NCI-H2107 (cell line): Measurements from ENCODE around the gene KAZN.

Experiments
- DNase-seq: peaks from one replicate; lab custom pipeline; 2025; lab: John Stamatoyannopoulos, UW

Gene KAZN

GRCh38 chr1:15064217-15064929 is 465.9 kb downstream of the KAZN start:
- no peak for DNase-seq

DNA sequence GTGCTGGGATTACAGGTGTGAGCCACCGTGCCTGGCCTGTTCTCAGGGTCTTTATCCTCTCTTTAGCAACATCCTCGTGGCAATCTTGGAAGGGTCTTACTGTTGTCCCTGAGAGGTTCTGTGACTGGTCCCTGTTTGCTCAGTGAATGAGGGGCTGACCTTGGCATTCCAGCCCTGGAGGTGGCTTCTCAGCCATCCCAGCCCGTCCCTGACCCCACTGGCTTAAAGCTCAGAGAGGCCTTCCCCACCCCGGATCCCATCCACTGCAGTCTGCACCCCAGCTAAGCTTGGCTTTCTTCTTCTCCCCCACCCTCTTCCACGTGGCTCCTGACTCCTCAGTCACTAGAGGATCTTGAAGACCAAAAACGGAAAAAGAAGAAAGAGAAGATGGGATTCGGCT is 466.8 kb downstream of the KAZN start:
- DNase-seq = no peak

GRCh38 chr1:15065736-15066135 is 467.3 kb downstream of the KAZN start:
- no peak for DNase-seq

DNA sequence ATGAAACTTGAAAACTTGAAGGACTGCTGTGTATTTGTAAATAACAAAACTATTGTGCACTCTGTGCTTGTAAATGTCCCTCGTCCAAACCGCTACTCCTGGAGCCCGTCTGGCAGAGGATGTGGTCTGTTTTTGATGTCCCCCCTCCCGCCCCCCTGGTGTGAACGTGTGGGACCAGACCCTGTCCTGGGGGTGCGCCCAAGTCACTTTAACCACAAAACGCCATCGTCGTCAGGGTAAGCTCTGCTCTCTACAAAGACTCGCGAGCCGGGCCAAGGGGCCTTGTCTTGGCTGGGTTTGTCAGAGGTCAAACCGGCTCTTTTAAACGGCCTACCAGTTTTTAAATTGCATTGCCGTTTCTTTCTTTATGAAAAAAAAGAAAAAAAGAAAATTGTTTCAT is 467.7 kb downstream of the KAZN start:
- no peak for DNase-seq

DNA sequence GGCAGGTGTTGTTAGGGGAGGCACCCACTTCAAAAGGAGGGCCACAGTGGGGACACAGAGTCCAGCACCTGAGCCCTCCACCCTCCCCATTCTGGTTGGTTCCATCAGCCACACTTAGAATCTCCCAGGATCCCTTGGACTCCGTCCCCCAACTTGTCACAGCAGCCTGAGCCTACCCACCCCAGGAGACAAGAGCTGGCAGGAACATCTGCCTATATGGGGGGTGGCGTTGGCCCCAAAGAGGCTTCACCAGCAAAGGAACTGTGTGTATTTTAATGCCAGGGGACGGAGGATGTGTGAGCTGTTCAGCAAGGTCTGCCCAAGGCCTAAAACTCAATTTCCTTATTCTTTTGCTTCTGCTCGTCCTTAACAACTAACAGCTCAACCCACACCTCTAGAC is 468.7 kb downstream of the KAZN start:
- no peak for DNase-seq

- DNase-seq = no peak
Measured at GRCh38 chr1:15068152-15068551, 469.7 kb downstream of the KAZN start.

DNA sequence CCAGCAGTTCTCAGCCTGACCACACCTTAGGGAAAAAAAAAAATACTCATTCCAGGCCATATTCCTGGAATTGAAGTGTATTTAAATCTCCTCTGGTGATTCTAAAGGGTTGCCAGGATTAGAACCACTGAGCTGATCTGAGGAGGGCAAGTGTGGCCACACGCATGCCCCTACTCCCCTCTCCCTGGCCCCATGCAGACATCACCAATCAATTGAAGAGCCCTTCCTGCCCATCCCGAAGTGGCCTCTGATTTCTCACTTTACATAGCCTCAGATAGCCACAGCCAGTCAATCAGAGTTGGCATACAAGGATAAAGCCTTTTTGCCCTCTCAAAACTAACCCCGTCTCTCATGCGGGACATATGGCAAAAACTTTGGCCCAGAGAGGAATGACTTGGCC is 470.5 kb downstream of the KAZN start:
- no peak for DNase-seq

DNA sequence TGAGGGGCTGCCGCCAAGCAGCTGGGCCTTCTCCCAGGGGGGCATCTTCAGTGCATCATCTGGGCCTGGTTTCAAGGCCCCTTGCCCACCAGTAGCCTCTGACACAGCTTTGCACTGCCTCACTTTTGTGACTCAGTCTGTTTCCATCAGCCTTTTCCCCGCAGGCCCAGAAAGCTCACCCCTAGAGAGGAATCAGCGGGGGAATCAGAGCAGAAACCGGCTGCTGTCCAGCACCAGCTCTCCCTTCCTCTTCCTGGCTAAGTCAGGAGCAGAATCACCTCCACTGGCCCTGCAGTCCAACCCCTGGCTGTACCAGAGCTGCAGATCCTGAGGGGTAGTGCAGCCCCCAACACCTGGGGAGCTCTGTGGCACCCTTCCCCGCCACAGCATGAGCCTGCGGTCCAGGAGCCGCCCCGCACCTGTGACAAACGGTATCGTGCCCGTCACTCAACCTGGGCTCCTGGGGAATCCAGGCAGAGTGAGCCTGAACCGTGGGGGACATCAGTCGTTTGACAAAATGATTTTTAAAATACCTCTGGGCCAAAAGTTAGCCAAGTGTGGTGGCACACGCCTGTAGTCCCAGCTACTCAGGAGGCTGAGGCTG is 471.8 kb downstream of the KAZN start:
- no peak for DNase-seq

- no peak for DNase-seq
Measured at GRCh38 chr1:15071936-15072335, 473.5 kb downstream of the KAZN start.

DNA sequence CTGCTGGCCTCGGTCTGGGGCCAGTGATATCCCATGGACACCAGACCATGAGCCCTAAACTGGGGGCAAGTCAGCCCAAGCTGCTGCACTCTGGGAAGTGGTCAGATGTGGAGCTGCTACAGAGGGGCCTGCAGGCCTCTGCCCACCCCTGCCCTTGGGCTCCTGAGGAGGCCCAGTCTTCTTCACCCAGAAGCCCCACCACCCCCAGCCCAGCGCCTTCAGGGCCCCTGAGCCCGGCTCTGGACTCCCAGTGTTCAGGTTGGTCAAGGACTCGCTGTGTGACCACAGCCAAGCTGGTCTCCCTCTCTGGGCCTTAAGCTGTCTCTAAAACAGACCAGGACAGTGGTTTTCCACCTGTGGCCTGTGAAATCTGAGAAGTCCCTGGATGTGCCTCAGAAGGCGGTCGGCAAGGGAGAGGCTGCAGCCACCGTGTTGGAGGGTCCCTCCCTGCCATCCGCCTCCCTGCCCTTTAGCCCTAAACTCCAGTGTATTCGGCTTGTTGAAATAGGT is 475.4 kb downstream of the KAZN start:
- no peak for DNase-seq

- DNase-seq = no peak
Measured at GRCh38 chr1:15075175-15075574, 476.7 kb downstream of the KAZN start.

- DNase-seq = no peak
Measured at GRCh38 chr1:15075817-15076216, 477.3 kb downstream of the KAZN start.

- no peak for DNase-seq
Measured at GRCh38 chr1:15076807-15077206, 478.3 kb downstream of the KAZN start.

DNA sequence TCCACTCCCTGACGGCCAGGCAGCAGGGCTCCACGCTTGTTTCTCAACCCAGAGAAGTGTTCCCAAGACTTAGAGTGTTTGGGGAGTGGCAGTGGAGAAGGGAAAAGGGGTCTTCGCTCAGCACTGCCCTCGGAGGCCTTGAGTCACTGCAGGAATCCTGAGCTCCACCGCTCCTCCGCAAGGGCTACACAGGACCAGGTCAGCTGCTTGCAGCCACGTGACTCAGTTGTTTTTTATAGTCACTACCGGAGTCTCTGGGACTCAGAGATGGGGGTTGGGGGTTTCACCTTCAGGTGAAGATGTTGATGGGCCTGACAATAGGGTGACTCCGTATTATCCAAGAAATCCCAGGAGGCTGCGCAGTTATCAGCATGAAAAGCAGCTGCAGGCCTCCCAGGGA is 478.9 kb downstream of the KAZN start:
- DNase-seq = no peak

DNA sequence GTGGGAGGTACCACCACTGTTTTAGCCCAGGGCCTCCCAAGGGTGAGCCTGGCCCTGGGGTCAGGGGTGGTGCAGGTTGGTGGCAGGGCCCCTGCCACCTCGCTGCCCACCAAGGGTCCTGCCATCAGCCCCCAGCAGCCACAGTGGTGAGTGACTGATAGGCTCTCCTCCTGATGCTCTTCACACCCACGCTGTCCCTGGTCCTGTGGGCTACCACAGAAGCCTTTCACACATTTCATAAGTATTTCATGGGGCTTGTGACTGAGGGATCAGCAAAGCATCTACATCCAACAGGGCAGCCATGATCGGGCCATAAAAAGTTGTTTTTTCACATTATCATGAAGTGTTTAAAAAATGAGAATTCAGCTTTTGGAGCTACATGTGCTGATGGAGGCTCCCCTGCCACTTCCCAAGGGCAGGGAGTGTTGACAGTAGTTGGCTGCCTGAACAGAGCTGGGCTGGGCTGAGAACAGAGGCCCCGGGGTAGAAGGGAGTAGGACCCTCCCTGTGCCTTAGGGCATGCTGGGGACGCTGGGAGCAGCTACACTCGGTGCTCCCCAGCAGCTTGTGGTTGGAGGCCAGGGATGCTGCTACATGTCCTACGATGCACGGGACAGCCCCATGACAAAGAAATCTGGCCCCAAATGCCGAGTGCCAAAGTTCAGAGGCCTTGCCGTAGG is 482.0 kb downstream of the KAZN start:
- no peak for DNase-seq

GRCh38 chr1:15081102-15081501 is 482.6 kb downstream of the KAZN start:
- DNase-seq = no peak

- DNase-seq = no peak
Measured at GRCh38 chr1:15083578-15083977, 485.1 kb downstream of the KAZN start.

DNA sequence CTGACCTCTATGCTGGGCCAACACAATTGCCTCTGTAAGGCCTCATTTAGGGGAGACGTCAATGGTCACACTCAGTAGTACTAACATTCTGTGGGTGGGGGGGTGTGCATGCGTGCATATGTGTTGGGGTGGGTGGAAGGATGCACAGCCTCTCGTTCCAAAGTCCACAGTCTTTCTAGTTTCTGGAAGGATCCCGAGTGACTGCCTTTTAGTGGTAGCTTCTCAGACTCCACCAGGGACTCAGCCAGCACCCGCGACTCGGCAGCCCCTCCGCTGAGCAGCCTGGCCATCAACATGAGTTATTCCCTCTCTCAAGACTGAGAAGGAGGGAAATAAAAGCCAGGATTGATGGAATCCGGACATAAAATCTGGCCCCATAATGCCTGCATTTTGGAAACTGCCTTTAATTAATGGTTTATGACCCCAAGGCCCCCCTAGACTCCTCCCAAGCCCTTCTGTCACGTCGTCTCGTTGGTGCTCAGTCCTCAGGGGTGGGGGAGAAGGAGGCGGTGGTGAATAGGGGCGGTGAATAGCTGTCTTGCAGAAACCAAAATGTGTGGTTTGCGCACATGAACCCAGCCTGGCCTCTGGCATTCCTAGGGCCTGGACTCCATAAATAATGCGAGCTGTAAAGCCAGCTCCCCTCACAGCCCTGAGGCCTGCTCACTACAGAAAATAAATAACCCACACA is 489.9 kb downstream of the KAZN start:
- no peak for DNase-seq

- DNase-seq = no peak
Measured at GRCh38 chr1:15089258-15089992, 490.9 kb downstream of the KAZN start.

DNA sequence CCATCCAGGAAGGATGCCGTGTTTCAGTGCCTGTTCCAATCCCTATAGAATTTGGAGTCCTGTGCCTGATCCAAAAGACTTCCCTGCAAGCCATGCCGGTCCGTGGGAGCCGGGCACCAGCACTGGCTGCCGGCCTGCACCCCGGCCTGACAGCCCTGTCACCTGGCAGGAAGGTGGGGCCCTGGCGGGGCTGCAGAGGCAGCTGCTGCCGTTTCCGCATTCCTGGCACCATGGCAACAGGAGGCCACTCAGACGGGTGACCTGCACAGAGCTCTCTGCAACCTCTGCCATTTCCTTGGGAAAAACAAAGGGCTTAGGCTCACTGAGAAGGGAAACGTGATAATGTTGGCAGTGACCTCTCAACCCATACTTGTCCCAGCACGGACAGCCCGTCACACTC is 491.9 kb downstream of the KAZN start:
- peak; percentile 53 for DNase-seq

DNA sequence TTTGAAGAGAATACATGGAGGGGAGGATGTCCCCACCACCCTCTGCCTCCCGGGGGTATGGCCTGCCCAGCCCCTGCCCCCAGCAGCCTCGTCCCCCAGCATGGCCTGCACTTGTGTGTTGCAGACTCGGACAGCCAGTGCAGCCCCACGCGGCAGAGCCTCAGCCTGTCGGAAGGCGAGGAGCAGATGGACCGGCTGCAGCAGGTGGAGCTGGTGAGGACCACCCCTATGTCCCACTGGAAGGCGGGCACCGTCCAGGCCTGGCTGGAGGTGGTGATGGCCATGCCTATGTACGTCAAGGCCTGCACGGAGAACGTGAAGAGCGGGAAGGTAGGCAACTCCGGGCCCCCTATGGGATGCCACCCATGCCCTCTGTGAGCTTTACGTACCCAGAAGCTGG is 495.6 kb downstream of the KAZN start:
- DNase-seq = no peak
